Fibroblast of lung (primary cell): Measurements from ENCODE around the gene GNG7. TPM values are rescaled to one million over a fixed set of nuclear protein-coding genes. Genes with fewer than 3 reads are reported as not detected.

Source experiments
- DNase-seq, 2 donors: peaks; one replicate each; pipeline versions ENCODE4 v3.0.0 to v3.0.0-alpha.2; 2010; ENCODE audit warnings: low read depth in 2 of 2
- H2AFZ ChIP-seq: 2 replicates; pipeline ENCODE4 v1.5.1; 2012; ENCODE audit warnings: low read length, control low read depth, inconsistent platforms
- H3K27ac ChIP-seq: 2 replicates; pipeline ENCODE4 v1.5.1; 2011; ENCODE audit warnings: low read length, control low read depth; ENCODE audit not compliant: insufficient read depth
- H3K27me3 ChIP-seq: 2 replicates; pipeline ENCODE4 v1.5.1; 2011; ENCODE audit warnings: mild to moderate bottlenecking, low read length; ENCODE audit not compliant: control insufficient read depth, insufficient read depth
- H3K36me3 ChIP-seq: 2 replicates; pipeline ENCODE4 v1.5.1; 2011; ENCODE audit warnings: low read length; ENCODE audit not compliant: control insufficient read depth, insufficient read depth
- H3K4me1 ChIP-seq: 2 replicates; pipeline ENCODE4 v1.5.1; 2011; ENCODE audit warnings: low read length; ENCODE audit not compliant: control insufficient read depth, insufficient read depth; ENCODE audit errors: extremely low read depth
- H3K4me2 ChIP-seq: 2 replicates; pipeline ENCODE4 v1.5.1; 2011; ENCODE audit warnings: low read length, control low read depth; ENCODE audit not compliant: insufficient read depth; ENCODE audit errors: extremely low read depth
- H3K4me3 ChIP-seq, 4 experiments: fragments of 200-600 bp in 1 of 4; sonication (generic) in 1 of 4; replicated peaks in 1 of 4; 2 replicates each; pipeline ENCODE4 v1.5.1; 2011 to 2016; ENCODE audit warnings: low read length in 4 of 4, low read depth in 3 of 4, mild to moderate bottlenecking in 3 of 4, control low read depth in 2 of 4, inconsistent platforms in 1 of 4, mixed read lengths in 1 of 4; ENCODE audit not compliant: insufficient read depth in 1 of 4; ENCODE audit errors: control extremely low read depth in 1 of 4
- H3K79me2 ChIP-seq: 2 replicates; pipeline ENCODE4 v1.5.1; 2012; ENCODE audit warnings: mild to moderate bottlenecking, low read length, inconsistent platforms; ENCODE audit not compliant: control insufficient read depth, insufficient read depth
- H3K9ac ChIP-seq: 2 replicates; pipeline ENCODE4 v1.5.1; 2011; ENCODE audit warnings: mild to moderate bottlenecking, low read length, control low read depth; ENCODE audit not compliant: insufficient read depth
- H3K9me3 ChIP-seq: 2 replicates; pipeline ENCODE4 v1.5.1; 2012; ENCODE audit warnings: low read depth, low read length; ENCODE audit not compliant: control insufficient read depth, insufficient read depth
- H4K20me1 ChIP-seq: 2 replicates; pipeline ENCODE4 v1.5.1; 2011; ENCODE audit warnings: low read length; ENCODE audit not compliant: control insufficient read depth, insufficient read depth; ENCODE audit errors: extremely low read depth
- EZH2 ChIP-seq: IDR thresholded peaks from 2 replicates; pipeline ENCODE4 v1.5.1; 2012; ENCODE audit warnings: low read length, control low read depth, mild to moderate bottlenecking; ENCODE audit errors: missing control alignments
- polyA plus RNA-seq, 2 donors: library from polyadenylated mRNA; depleted of rRNA in 1 of 2; stranded (reverse) in 1 of 2; unstranded in 1 of 2; fragments of >200 nt; gene quantifications; 2 replicates each; pipeline ENCODE4 v1.2.1, GENCODE V29; 2011 to 2012; ENCODE audit warnings: missing spikeins in 1 of 2
- total RNA-seq: library from RNA; depleted of rRNA; stranded (reverse); fragments of >200 nt; gene quantifications from 2 replicates; pipeline ENCODE4 v1.2.1, GENCODE V29; 2014
- TF ChIP-seq, protein P1 (sequence below), 2 donors: IDR thresholded peaks in 1 of 2; conservative IDR thresholded peaks in 1 of 2; 1 replicate in 1 of 2; 2 replicates in 1 of 2; pipeline ENCODE4 v1.5.1; 2011 to 2012; ENCODE audit warnings: low read length in 2 of 2, control low read depth in 1 of 2, inconsistent platforms in 1 of 2, low read depth in 1 of 2, mild to moderate bottlenecking in 1 of 2

The GNG7 gene
- total and polyA plus RNA-seq, 2 donors (not counting 1 experiment from before 2014, with no cell fraction given): 0.27 to 0.83 TPM

DNA sequence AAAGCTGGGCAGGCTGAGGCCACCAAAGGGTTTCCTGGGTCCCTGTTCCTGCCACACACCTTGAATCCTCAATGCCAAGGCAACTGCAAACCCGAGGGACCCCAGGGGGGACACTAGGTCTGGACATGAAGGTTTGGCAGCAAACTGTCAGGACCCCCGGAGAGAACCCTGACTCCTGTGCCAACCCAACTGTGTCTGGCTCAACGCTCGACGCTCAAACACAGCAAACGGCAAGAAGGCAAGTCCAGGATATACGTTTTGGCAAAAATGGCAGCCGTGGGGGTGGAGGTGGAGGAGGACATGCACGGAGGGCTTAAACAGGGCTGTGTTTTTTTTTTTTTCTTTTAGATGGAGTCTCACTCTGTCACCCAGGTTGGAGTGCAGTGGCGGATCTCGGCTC is 153.5 kb downstream of the GNG7 start:
- Histone ChIP-seq H3K4me3 (no peak overlapping the region), H3K4me2 (no peak overlapping the region), H3K9me3 (no peaks in the 10 kb centered on the region), H3K27me3 (no peaks in the 10 kb centered on the region), H4K20me1 (no peaks in the 10 kb centered on the region), H2AFZ (no peak overlapping the region), H3K4me1 (peaks cover 14% of the 10 kb centered on the region), H3K27ac (no peak overlapping the region), H3K36me3 (no peaks in the 10 kb centered on the region), H3K79me2 (no peaks in the 10 kb centered on the region), H3K9ac (no peak overlapping the region)
- no peak for DNase-seq
- TF ChIP-seq EZH2: no peak
- TF ChIP-seq, protein P1, sequence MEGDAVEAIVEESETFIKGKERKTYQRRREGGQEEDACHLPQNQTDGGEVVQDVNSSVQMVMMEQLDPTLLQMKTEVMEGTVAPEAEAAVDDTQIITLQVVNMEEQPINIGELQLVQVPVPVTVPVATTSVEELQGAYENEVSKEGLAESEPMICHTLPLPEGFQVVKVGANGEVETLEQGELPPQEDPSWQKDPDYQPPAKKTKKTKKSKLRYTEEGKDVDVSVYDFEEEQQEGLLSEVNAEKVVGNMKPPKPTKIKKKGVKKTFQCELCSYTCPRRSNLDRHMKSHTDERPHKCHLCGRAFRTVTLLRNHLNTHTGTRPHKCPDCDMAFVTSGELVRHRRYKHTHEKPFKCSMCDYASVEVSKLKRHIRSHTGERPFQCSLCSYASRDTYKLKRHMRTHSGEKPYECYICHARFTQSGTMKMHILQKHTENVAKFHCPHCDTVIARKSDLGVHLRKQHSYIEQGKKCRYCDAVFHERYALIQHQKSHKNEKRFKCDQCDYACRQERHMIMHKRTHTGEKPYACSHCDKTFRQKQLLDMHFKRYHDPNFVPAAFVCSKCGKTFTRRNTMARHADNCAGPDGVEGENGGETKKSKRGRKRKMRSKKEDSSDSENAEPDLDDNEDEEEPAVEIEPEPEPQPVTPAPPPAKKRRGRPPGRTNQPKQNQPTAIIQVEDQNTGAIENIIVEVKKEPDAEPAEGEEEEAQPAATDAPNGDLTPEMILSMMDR (conservative IDR thresholded peaks at IDR 0.05 in 1 of 2, IDR thresholded peaks at IDR 0.05 in 1 of 2; ENCODE audit: low read depth in 1 of 2, low read length in 2 of 2): no peak

DNA sequence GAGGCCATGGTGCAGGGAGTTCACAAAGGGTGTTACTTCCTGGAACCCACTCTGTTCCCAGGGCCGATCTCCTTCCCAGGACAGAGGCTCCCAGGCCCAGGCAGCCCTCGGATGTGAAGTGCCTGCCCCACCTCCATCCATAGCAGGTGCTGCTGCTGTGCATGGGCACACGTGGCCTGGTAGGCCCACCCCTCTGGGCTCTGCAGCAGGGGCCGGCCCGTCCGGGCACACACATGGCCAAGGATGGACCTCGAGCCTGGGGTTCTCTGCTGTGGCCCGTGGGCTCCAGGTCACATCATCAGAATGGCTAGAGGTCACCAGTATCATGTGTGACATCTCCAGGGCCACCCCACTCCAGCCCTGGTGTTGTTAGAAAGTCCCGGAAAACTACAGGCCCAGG is 154.8 kb downstream of the GNG7 start:
- peaks cover 20% of the 10 kb centered on the region for H3K4me1 ChIP-seq
- H4K20me1 ChIP-seq: no peaks in the 10 kb centered on the region
- no peak for DNase-seq
- H3K9me3 ChIP-seq: no peaks in the 10 kb centered on the region
- no peak overlapping the region for H3K27ac ChIP-seq
- no peak overlapping the region for H3K9ac ChIP-seq
- no peak overlapping the region for H3K4me3 ChIP-seq
- H2AFZ ChIP-seq: no peak overlapping the region
- H3K4me2 ChIP-seq: no peak overlapping the region
- H3K27me3 ChIP-seq: no peaks in the 10 kb centered on the region
- no peaks in the 10 kb centered on the region for H3K36me3 ChIP-seq
- no peaks in the 10 kb centered on the region for H3K79me2 ChIP-seq
- TF ChIP-seq, protein P1 (conservative IDR thresholded peaks at IDR 0.05 in 1 of 2, IDR thresholded peaks at IDR 0.05 in 1 of 2; ENCODE audit: low read depth in 1 of 2, low read length in 2 of 2): no peak
- TF ChIP-seq EZH2: no peak

DNA sequence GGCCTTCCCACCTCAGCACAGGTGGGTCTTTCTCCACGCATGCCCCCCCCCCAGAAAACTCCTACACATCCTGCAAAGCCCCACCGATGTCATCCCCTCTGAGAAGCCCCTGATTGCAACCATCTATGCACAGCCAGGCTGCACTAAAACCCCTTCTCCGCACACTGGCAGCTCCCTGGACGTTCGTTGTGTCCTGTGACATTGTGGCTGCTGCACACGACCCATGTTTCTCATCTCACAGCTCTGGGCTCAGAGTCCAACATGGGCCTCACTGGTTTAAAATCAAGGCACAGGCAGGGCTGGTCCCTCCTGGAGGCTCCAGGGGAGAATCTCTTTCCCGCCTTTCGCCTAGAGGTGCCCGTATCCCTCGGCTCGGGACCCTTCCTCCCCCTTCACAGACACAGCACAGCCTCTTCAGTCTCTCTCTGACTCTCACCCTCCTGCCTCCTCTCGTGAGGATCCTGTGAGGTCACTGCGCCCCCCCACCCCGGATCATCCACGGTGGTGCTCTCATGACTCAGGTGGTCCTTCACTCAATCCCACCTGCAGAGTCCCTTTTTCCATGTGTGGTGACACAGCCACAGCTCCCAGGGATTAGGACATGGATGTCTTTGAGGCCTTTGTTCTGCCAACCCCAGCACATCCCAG is 155.3 kb downstream of the GNG7 start:
- H3K27ac ChIP-seq: peak overlapping the region; percentile 62
- no peak overlapping the region for H3K4me3 ChIP-seq
- H3K36me3 ChIP-seq: no peaks in the 10 kb centered on the region
- TF ChIP-seq, protein P1 (conservative IDR thresholded peaks at IDR 0.05 in 1 of 2, IDR thresholded peaks at IDR 0.05 in 1 of 2; ENCODE audit: low read depth in 1 of 2, low read length in 2 of 2): no peak
- TF ChIP-seq EZH2: no peak
- DNase-seq: no peak
- no peaks in the 10 kb centered on the region for H3K9me3 ChIP-seq
- no peaks in the 10 kb centered on the region for H3K79me2 ChIP-seq
- H4K20me1 ChIP-seq: no peaks in the 10 kb centered on the region
- H3K4me2 ChIP-seq: no peak overlapping the region
- H2AFZ ChIP-seq: no peak overlapping the region
- H3K27me3 ChIP-seq: no peaks in the 10 kb centered on the region
- peaks cover 24% of the 10 kb centered on the region for H3K4me1 ChIP-seq
- H3K9ac ChIP-seq: peak overlapping the region; percentile 52
